HepG2 (cell line): ENCODE results near the gene ETFDH. TPM values are rescaled to one million over a fixed set of nuclear protein-coding genes. Genes with fewer than 3 reads are reported as not detected.

Source experiments
- ASH2L ChIP-seq: fragments of 300-600, 200-600 bp; sonication (generic); IDR thresholded peaks from 2 replicates; pipeline ENCODE4 v1.7.0; 2017; ENCODE audit warnings: low read depth, mild to moderate bottlenecking, moderate library complexity, mixed read lengths, low read length; ENCODE audit not compliant: insufficient read length
- DBP ChIP-seq: sonication (generic); formaldehyde crosslinking; IDR thresholded peaks from 2 replicates; pipeline ENCODE4 v1.4.0; 2020; ENCODE audit warnings: missing genetic modification reagents; ENCODE audit errors: not compliant biosample characterization
- DMAP1 ChIP-seq: IDR thresholded peaks from 2 replicates; pipeline ENCODE4 v1.6.1; 2016
- EED ChIP-seq: sonication (generic); formaldehyde crosslinking; IDR thresholded peaks from 2 replicates; pipeline ENCODE4 v1.5.0; 2020; ENCODE audit warnings: mild to moderate bottlenecking, missing genetic modification reagents
- ELF1 ChIP-seq: sonication (generic); formaldehyde crosslinking; IDR thresholded peaks from 2 replicates; pipeline ENCODE4 v1.4.0; 2020; ENCODE audit warnings: missing genetic modification reagents
- ETS1 ChIP-seq: sonication (generic); formaldehyde crosslinking; IDR thresholded peaks from 2 replicates; pipeline ENCODE4 v1.4.0; 2020; ENCODE audit warnings: missing genetic modification reagents
- FOXJ3 ChIP-seq: sonication (generic); formaldehyde crosslinking; IDR thresholded peaks from 2 replicates; pipeline ENCODE4 v1.4.0; 2020; ENCODE audit warnings: missing genetic modification reagents, mild to moderate bottlenecking, borderline replicate concordance
- GLMP ChIP-seq: sonication (generic); formaldehyde crosslinking; IDR thresholded peaks from 2 replicates; pipeline ENCODE4 v1.9.0; 2021; ENCODE audit warnings: missing genetic modification reagents, mild to moderate bottlenecking, borderline replicate concordance
- HDAC2 ChIP-seq: sonication (generic); formaldehyde crosslinking; IDR thresholded peaks from 2 replicates; pipeline ENCODE4 v1.4.0; 2020; ENCODE audit warnings: missing genetic modification reagents
- HMGA1 ChIP-seq: sonication (generic); formaldehyde crosslinking; conservative IDR thresholded peaks from 2 replicates; pipeline ENCODE4 v1.4.0; 2020; ENCODE audit warnings: missing genetic modification reagents
- KDM1A ChIP-seq: IDR thresholded peaks from 2 replicates; pipeline ENCODE4 v1.6.1; 2016; ENCODE audit warnings: missing compliant biosample characterization
- KLF16 ChIP-seq, 2 experiments: sonication (generic) in 1 of 2; formaldehyde crosslinking in 1 of 2; IDR thresholded peaks; 2 replicates each; pipeline versions ENCODE4 v1.6.1 to v1.8.0; 2016 to 2023; ENCODE audit warnings: missing genetic modification reagents in 2 of 2, missing compliant biosample characterization in 1 of 2
- MAFF ChIP-seq: IDR thresholded peaks from 2 replicates; pipeline ENCODE4 v1.6.1; 2011; ENCODE audit warnings: low read depth, low read length, improper control_type of control experiment
- NCOA5 ChIP-seq: sonication (generic); formaldehyde crosslinking; IDR thresholded peaks from 2 replicates; pipeline ENCODE4 v1.4.0; 2020; ENCODE audit warnings: missing genetic modification reagents
- NCOR1 ChIP-seq: fragments of 200-600 bp; sonication (generic); IDR thresholded peaks from 2 replicates; pipeline ENCODE4 v1.7.0; 2017; ENCODE audit warnings: antibody characterized with exemption, low read length, borderline replicate concordance
- NFIC ChIP-seq: IDR thresholded peaks from 2 replicates; pipeline ENCODE4 v1.6.1; 2012; ENCODE audit warnings: mild to moderate bottlenecking, low read length, inconsistent platforms
- RFX1 ChIP-seq: fragments of 450-650 bp; IDR thresholded peaks from 2 replicates; pipeline ENCODE4 v1.6.1; 2017
- SP1 ChIP-seq, 2 experiments: fragments of 450-650 bp in 1 of 2; sonication (generic) in 1 of 2; formaldehyde crosslinking in 1 of 2; IDR thresholded peaks; 2 replicates each; pipeline versions ENCODE4 v1.4.0 to v1.6.1; 2016 to 2020; ENCODE audit warnings: missing genetic modification reagents in 1 of 2
- YEATS2 ChIP-seq: sonication (generic); formaldehyde crosslinking; IDR thresholded peaks from 2 replicates; pipeline ENCODE4 v1.4.0; 2020; ENCODE audit warnings: missing genetic modification reagents, borderline replicate concordance
- YEATS4 ChIP-seq: sonication (generic); formaldehyde crosslinking; IDR thresholded peaks from 2 replicates; pipeline ENCODE4 v1.4.0; 2020; ENCODE audit warnings: missing genetic modification reagents, borderline replicate concordance
- ZBTB26 ChIP-seq: IDR thresholded peaks from 2 replicates; pipeline ENCODE4 v1.6.1; 2016; ENCODE audit warnings: missing compliant biosample characterization, missing genetic modification reagents, borderline replicate concordance
- ZNF138 ChIP-seq: sonication (generic); formaldehyde crosslinking; IDR thresholded peaks from 2 replicates; pipeline ENCODE4 v1.5.0; 2020; ENCODE audit warnings: mild to moderate bottlenecking, low read depth, missing genetic modification reagents
- ZNF251 ChIP-seq: sonication (generic); formaldehyde crosslinking; IDR thresholded peaks from 2 replicates; pipeline ENCODE4 v1.9.0; 2021; ENCODE audit warnings: mild to moderate bottlenecking, missing genetic modification reagents
- ZNF549 ChIP-seq: sonication (generic); formaldehyde crosslinking; IDR thresholded peaks from 2 replicates; pipeline ENCODE4 v1.5.0; 2020; ENCODE audit warnings: missing genetic modification reagents
- ZNF7 ChIP-seq: IDR thresholded peaks from 2 replicates; pipeline ENCODE4 v1.6.1; 2016; ENCODE audit warnings: missing biosample characterization, missing genetic modification reagents
- ZUFSP ChIP-seq: sonication (generic); formaldehyde crosslinking; IDR thresholded peaks from 2 replicates; pipeline ENCODE4 v1.9.0; 2021; ENCODE audit warnings: missing genetic modification reagents, mild to moderate bottlenecking, borderline replicate concordance
- polyA plus RNA-seq, 8 experiments: library from polyadenylated mRNA; depleted of rRNA in 3 of 8; stranded (reverse) in 7 of 8; unstranded in 1 of 8; fragments of >200 nt; fragmentation: Illumina TruSeq in 4 of 8; extraction: Trizol in 4 of 8; gene quantifications; 2 replicates each; pipeline versions ENCODE4 v1.2.1 to v1.2.3, GENCODE V29; 2011 to 2016; ENCODE audit warnings: low read depth in 4 of 8, missing spikeins in 1 of 8, mixed read lengths in 1 of 8; ENCODE audit not compliant: insufficient read depth in 1 of 8
- total RNA-seq, 5 experiments: library from RNA; depleted of rRNA; stranded (reverse); fragments of >200 nt; fragmentation: Illumina TruSeq; extraction: Trizol; gene quantifications; 2 replicates each; pipeline ENCODE4 v1.2.3, GENCODE V29; 2016; ENCODE audit warnings: low read depth in 1 of 5

The ETFDH gene
- total and polyA plus RNA-seq, 2 of the 13 experiments (the other 11 are each of a cell fraction or from before 2014, with no cell fraction given): 14.7 to 17.8 TPM

- no peak for TF ChIP-seq ASH2L
- TF ChIP-seq YEATS2: 0 out of 2 replicates have a peak, but pooled peaks have one; percentile 27
- no peak for TF ChIP-seq FOXJ3 (CRISPR knock-in tag)
- 0 out of 2 replicates have a peak, but pooled peaks have one; percentile 19 for TF ChIP-seq ELF1 (CRISPR knock-in tag)
- TF ChIP-seq EED (CRISPR knock-in tag): no peak
- no peak for TF ChIP-seq ZNF549
- TF ChIP-seq ETS1 (CRISPR knock-in tag): no peak
- TF ChIP-seq HDAC2 (CRISPR knock-in tag): peak; percentile 16; the same call in 1 of the 2 replicates
- TF ChIP-seq ZUFSP (CRISPR knock-in tag): no peak
- no peak for TF ChIP-seq MAFF
- no peak for TF ChIP-seq NCOA5
- TF ChIP-seq KDM1A (CRISPR knock-in tag): no peak
- TF ChIP-seq YEATS4 (CRISPR knock-in tag): peak; percentile 37; the same call in 1 of the 2 replicates
- peak; percentile 46; the same call in 1 of the 2 replicates for TF ChIP-seq DMAP1 (CRISPR knock-in tag)
- no peak for TF ChIP-seq HMGA1 (CRISPR knock-in tag)
- TF ChIP-seq NCOR1: no peak
- 0 out of 2 replicates have a peak, but pooled peaks have one; percentile 22 for TF ChIP-seq ZBTB26
- no peak for TF ChIP-seq ZNF251
- 0 out of 4 replicates have a peak, but pooled peaks of 1 of the 2 experiments have one; percentile 29 for TF ChIP-seq KLF16 (CRISPR knock-in tag; IDR thresholded peaks at IDR 0.05)
- TF ChIP-seq DBP (CRISPR knock-in tag): no peak
- TF ChIP-seq ZNF138: no peak
- TF ChIP-seq GLMP (CRISPR knock-in tag): peak; percentile 70; the same call in 1 of the 2 replicates
- TF ChIP-seq ZNF7 (CRISPR knock-in tag): no peak
- TF ChIP-seq NFIC: no peak
- no peak for TF ChIP-seq SP1 (IDR thresholded peaks at IDR 0.05)
- TF ChIP-seq SP1 (CRISPR knock-in tag; IDR thresholded peaks at IDR 0.05): no peak
- peak; percentile 71 for TF ChIP-seq RFX1
Measured at GRCh38 chr4:158722291-158722916, 50.3 kb downstream of the ETFDH start (continued).
